Measurements from ENCODE around the gene ANO3. TPM values are rescaled to one million over a fixed set of nuclear protein-coding genes. Genes with fewer than 3 reads are reported as not detected.

ANO3 gene
- total RNA-seq, 1 donor from 2014 or later: 8.2 TPM

DNA sequence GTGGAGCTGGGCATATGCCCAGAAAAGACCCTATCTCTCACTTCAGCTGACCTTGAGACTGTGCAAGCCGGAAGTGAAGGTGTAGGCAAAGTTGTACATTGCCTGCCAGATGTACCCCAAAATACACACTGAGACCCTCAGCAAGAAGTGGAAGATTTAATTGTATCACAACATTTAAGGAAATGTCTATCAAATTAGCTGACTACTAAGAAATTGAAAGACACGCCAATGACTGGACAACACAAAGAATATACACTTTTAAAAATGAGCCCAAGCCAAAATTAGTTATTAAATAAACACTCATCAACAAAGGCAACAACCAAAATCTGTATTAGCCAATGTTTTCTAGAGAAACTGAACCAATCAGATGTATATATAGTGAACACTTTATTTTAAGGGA, 7.7 kb upstream of the ANO3 start:
- TF ChIP-seq, protein P1, sequence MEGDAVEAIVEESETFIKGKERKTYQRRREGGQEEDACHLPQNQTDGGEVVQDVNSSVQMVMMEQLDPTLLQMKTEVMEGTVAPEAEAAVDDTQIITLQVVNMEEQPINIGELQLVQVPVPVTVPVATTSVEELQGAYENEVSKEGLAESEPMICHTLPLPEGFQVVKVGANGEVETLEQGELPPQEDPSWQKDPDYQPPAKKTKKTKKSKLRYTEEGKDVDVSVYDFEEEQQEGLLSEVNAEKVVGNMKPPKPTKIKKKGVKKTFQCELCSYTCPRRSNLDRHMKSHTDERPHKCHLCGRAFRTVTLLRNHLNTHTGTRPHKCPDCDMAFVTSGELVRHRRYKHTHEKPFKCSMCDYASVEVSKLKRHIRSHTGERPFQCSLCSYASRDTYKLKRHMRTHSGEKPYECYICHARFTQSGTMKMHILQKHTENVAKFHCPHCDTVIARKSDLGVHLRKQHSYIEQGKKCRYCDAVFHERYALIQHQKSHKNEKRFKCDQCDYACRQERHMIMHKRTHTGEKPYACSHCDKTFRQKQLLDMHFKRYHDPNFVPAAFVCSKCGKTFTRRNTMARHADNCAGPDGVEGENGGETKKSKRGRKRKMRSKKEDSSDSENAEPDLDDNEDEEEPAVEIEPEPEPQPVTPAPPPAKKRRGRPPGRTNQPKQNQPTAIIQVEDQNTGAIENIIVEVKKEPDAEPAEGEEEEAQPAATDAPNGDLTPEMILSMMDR (IDR thresholded peaks at IDR 0.05): no peak
- intact Hi-C loops (cut with DNase I): no loop called here
- no peaks in the 10 kb centered on the region for H3K36me3 ChIP-seq
- no peak overlapping the region for H3K4me3 ChIP-seq
- no peak for DNase-seq (ENCODE audit: low spot score in 2 of 2)
- H3K9me3 ChIP-seq: no peaks in the 10 kb centered on the region
- H3K27ac ChIP-seq: no peak overlapping the region
- no peaks in the 10 kb centered on the region for H3K4me1 ChIP-seq
- H3K27me3 ChIP-seq: no peaks in the 10 kb centered on the region

- Histone ChIP-seq H3K9me3 (no peaks in the 10 kb centered on the region), H3K36me3 (no peaks in the 10 kb centered on the region), H3K27ac (no peak overlapping the region), H3K4me3 (no peak overlapping the region), H3K27me3 (no peaks in the 10 kb centered on the region), H3K4me1 (no peaks in the 10 kb centered on the region)
- DNase-seq (ENCODE audit: low spot score in 2 of 2): no peak
- TF ChIP-seq, protein P1 (IDR thresholded peaks at IDR 0.05): no peak
- intact Hi-C loops (cut with DNase I): no loop called here
Measured at GRCh38 chr11:26326793-26327400, 5.0 kb upstream of the ANO3 start.

GRCh38 chr11:26329206-26329605, 2.7 kb upstream of the ANO3 start:
- TF ChIP-seq, protein P1 (IDR thresholded peaks at IDR 0.05): no peak
- Histone ChIP-seq H3K4me3 (no peak overlapping the region), H3K4me1 (no peaks in the 10 kb centered on the region), H3K27ac (no peak overlapping the region), H3K9me3 (no peaks in the 10 kb centered on the region), H3K36me3 (no peaks in the 10 kb centered on the region), H3K27me3 (no peaks in the 10 kb centered on the region)
- DNase-seq (ENCODE audit: low spot score in 2 of 2): no peak
- intact Hi-C loops (cut with DNase I): no loop called here

- no peaks in the 10 kb centered on the region for H3K27me3 ChIP-seq
- TF ChIP-seq, protein P1 (IDR thresholded peaks at IDR 0.05): no peak
- no peak overlapping the region for H3K27ac ChIP-seq
- intact Hi-C loops (cut with DNase I): no loop called here
- no peaks in the 10 kb centered on the region for H3K4me1 ChIP-seq
- no peaks in the 10 kb centered on the region for H3K36me3 ChIP-seq
- no peak for DNase-seq (ENCODE audit: low spot score in 2 of 2)
- no peak overlapping the region for H3K4me3 ChIP-seq
- H3K9me3 ChIP-seq: no peaks in the 10 kb centered on the region
Measured at GRCh38 chr11:26330262-26330661, 1.7 kb upstream of the ANO3 start.

DNA sequence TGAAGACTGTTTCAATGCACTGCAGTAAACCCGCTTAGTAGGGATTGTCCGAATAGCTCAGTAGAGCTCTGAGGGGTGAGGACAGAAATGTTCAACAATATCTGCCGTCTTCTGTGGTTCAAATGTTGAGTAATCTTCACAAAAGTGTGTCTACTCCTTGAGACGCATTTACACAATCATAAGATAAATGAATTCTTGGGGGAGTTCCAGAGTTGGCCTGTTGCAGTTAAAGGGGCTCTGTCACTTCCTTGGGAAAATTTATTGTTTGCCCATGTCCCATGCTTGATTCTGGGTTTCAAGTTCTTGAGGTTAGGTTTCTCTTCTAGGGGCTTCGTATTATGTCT, 614 bp downstream of the ANO3 start:
- Histone ChIP-seq H3K4me1 (no peaks in the 10 kb centered on the region), H3K9me3 (no peaks in the 10 kb centered on the region), H3K36me3 (no peaks in the 10 kb centered on the region), H3K4me3 (no peak overlapping the region), H3K27ac (no peak overlapping the region), H3K27me3 (no peaks in the 10 kb centered on the region)
- no peak for DNase-seq (ENCODE audit: low spot score in 2 of 2)
- TF ChIP-seq, protein P1 (IDR thresholded peaks at IDR 0.05): no peak
- intact Hi-C loops (cut with DNase I): no loop called here

DNA sequence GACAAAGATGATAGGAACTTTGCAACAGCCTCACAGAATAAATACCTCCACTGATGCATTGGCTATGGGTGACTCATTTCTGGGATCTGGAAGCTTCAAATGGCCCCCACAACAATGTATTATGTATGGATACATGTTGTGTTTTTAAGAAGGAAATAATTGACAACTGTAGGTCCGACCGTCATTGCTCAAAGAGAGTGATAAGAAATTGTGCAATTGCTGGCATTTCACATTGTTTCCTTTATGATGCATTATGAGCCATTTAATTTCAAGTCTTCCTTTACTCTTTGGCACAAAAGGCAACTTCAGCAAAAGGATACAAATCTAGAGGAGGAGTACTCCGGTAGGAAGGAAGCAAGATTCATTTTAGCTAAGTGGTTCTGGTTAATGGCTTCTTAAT, 2.0 kb downstream of the ANO3 start:
- no peak for DNase-seq (ENCODE audit: low spot score in 2 of 2)
- no peak overlapping the region for H3K27ac ChIP-seq
- H3K4me1 ChIP-seq: no peaks in the 10 kb centered on the region
- intact Hi-C loops (cut with DNase I): no loop called here
- H3K36me3 ChIP-seq: no peaks in the 10 kb centered on the region
- no peak overlapping the region for H3K4me3 ChIP-seq
- no peaks in the 10 kb centered on the region for H3K9me3 ChIP-seq
- H3K27me3 ChIP-seq: no peaks in the 10 kb centered on the region
- TF ChIP-seq, protein P1 (IDR thresholded peaks at IDR 0.05): no peak
